Psoas muscle (tissue), 8 donors: Measurements from ENCODE around the gene PDE8A. TPM values are rescaled to one million over a fixed set of nuclear protein-coding genes. Genes with fewer than 3 reads are reported as not detected.

ENCODE experiments used
- ATAC-seq, 4 donors: fragments of 200-7000 bp; cut with Tn5 transposase; one replicate each; pipeline ENCODE4 v1.9.1; 2020; ENCODE audit warnings: moderate library complexity in 3 of 4, mild to moderate bottlenecking in 2 of 4
- DNase-seq, 2 donors: peaks; one replicate each; pipeline ENCODE4 v3.0.0-alpha.2; 2020
- H3K27ac ChIP-seq: fragments of 200-600 bp; one replicate; pipeline ENCODE4 v1.8.0; 2022
- H3K27me3 ChIP-seq, 3 donors: fragments of 200-600 bp in 1 of 3; one replicate each; pipeline versions ENCODE4 v1.6.1 to v1.8.0; 2013 to 2022; ENCODE audit warnings: low read length in 2 of 3, mild to moderate bottlenecking in 2 of 3, moderate library complexity in 1 of 3; ENCODE audit not compliant: insufficient read depth in 3 of 3
- H3K36me3 ChIP-seq, 2 donors: fragments of 200-600 bp in 1 of 2; one replicate each; pipeline versions ENCODE4 v1.6.1 to v1.8.0; 2013 to 2022; ENCODE audit warnings: low read depth in 1 of 2, mild to moderate bottlenecking in 1 of 2, moderate library complexity in 1 of 2; ENCODE audit not compliant: insufficient read depth in 1 of 2
- H3K4me1 ChIP-seq: fragments of 200-600 bp; one replicate; pipeline ENCODE4 v1.8.0; 2022
- H3K4me3 ChIP-seq: fragments of 200-600 bp; one replicate; pipeline ENCODE4 v1.8.0; 2022; ENCODE audit warnings: mild to moderate bottlenecking
- H3K9me3 ChIP-seq: fragments of 200-600 bp; one replicate; pipeline ENCODE4 v1.8.0; 2022
- CTCF ChIP-seq: fragments of 200-600 bp; IDR thresholded peaks from one replicate; pipeline ENCODE4 v1.8.0; 2022; ENCODE audit warnings: antibody characterized with exemption
- WGBS, 3 donors: extraction: QIAGEN DNeasy Blood & Tissue Kit; methylation state at CpG; one replicate each; pipeline versions ENCODE4 v1.1.6 to v1.1.7; 2013; 5-methylcytosine and 5-hydroxymethylcytosine counted together
- intact Hi-C, 2 donors: fragments of 100-400 bp; cut with DNase I; formaldehyde crosslinking; loops; one replicate each; pipeline versions ENCODE4 v1.11.0 to v1.14.2; 2022
- polyA plus RNA-seq, 3 donors: library from polyadenylated mRNA; stranded (reverse); fragments of 200-250 nt; gene quantifications; one replicate each; pipeline ENCODE4 v1.2.3, GENCODE V29; 2013
- total RNA-seq, 4 donors: library from RNA; stranded (reverse); fragmentation: NEBNext Ultra II Directional in 2 of 4; extraction: Animal tissue kit (Norgen Biotek cat#: 25700) in 2 of 4; gene quantifications; one replicate each; pipeline versions ENCODE4 v1.2.1 to v1.2.4, GENCODE V29; 2021 to 2023
- donor health status: healthy with polysubstance abuse.
- donor health status: DM: no; HTN: no; CAD: no; lungs with moderate emphysema.
- donor health status: Bipolar disorder and iron deficiency.
- donor health status: healthy.
- donor health status: DM: yes; HTN: yes; CAD: no.
- donor health status: DM: no; HTN: no; CAD: no.
- donor health status: DM: no; HTN: no; CAD: no.
- donor health status: DM: yes; HTN: yes; CAD: no.

PDE8A gene
- total and polyA plus RNA-seq, 7 donors = 6.5 to 12.1 (median 10.5) TPM

GRCh38 chr15:85073556-85074194 is 92.0 kb downstream of the PDE8A start:
- peak in 1 of 4 donors; percentile 37 for ATAC-seq
- Histone ChIP-seq H3K4me3 (no peak overlapping the region), H3K27ac (no peak overlapping the region), H3K27me3 (no peaks in the 10 kb centered on the region), H3K4me1 (no peaks in the 10 kb centered on the region), H3K36me3 (peaks cover 2 to 38% of the 10 kb centered on the region in 2 donors), H3K9me3 (no peaks in the 10 kb centered on the region)
- WGBS, 3 donors = 96 to 100% (median 97%) methylated on average over 3 of the region's 3 CpGs
- no peak for TF ChIP-seq CTCF
- DNase-seq = no peak
- intact Hi-C loops = no loop called here

GRCh38 chr15:85086855-85087254 is 105.2 kb downstream of the PDE8A start:
- no peak for TF ChIP-seq CTCF
- WGBS, 3 donors = 94 to 99% (median 96%) methylated on average over 2 of the region's 2 CpGs
- H3K4me1 ChIP-seq = no peaks in the 10 kb centered on the region
- DNase-seq (no peak), ATAC-seq (no peak)
- peaks cover 0 to 93% of the 10 kb centered on the region in 2 donors for H3K36me3 ChIP-seq
- no peak overlapping the region for H3K27ac ChIP-seq
- H3K9me3 ChIP-seq = no peaks in the 10 kb centered on the region
- intact Hi-C loops = loop anchor here in 1 of 2 donors (5.0 kb wide), 1 partner anchor 40 kb away; no protein-coding TSS in a partner anchor
- H3K27me3 ChIP-seq = no peaks in the 10 kb centered on the region
- no peak overlapping the region for H3K4me3 ChIP-seq

GRCh38 chr15:85088300-85088699 is 106.6 kb downstream of the PDE8A start:
- DNase-seq (no peak), ATAC-seq (no peak)
- 78 to 89% (median 79%) methylated on average over 5 of the region's 5 CpGs for WGBS, 3 donors
- no peaks in the 10 kb centered on the region for H3K4me1 ChIP-seq
- H3K27me3 ChIP-seq = no peaks in the 10 kb centered on the region
- H3K36me3 ChIP-seq = peaks cover 0 to 93% of the 10 kb centered on the region in 2 donors
- no peak overlapping the region for H3K27ac ChIP-seq
- H3K9me3 ChIP-seq = no peaks in the 10 kb centered on the region
- intact Hi-C loops = loop anchor here in 1 of 2 donors (5.0 kb wide), 1 partner anchor 39 kb away; no protein-coding TSS in a partner anchor
- TF ChIP-seq CTCF = no peak
- no peak overlapping the region for H3K4me3 ChIP-seq

GRCh38 chr15:85089929-85090597 is 108.4 kb downstream of the PDE8A start:
- 88 to 90% (median 90%) methylated on average over 5 of the region's 5 CpGs for whole genome bisulfite sequencing, 3 donors
- Histone ChIP-seq H3K27ac (no peak overlapping the region), H3K4me1 (no peaks in the 10 kb centered on the region), H3K36me3 (peaks cover 0 to 86% of the 10 kb centered on the region in 2 donors), H3K4me3 (no peak overlapping the region), H3K9me3 (no peaks in the 10 kb centered on the region), H3K27me3 (no peaks in the 10 kb centered on the region)
- intact Hi-C loops = loop anchor here in 1 of 2 donors (5.0 kb wide), 1 partner anchor 37 kb away; no protein-coding TSS in a partner anchor
- ATAC-seq (no peak), DNase-seq (no peak)
- TF ChIP-seq CTCF = no peak
